ENCODE measurements around the gene MED29. TPM values are rescaled to one million over a fixed set of nuclear protein-coding genes. Genes with fewer than 3 reads are reported as not detected.

The MED29 gene
- total and polyA plus RNA-seq, 2 of the 13 experiments (the other 11 are each of a cell fraction or from before 2014, with no cell fraction given): 14.0 to 19.7 TPM

DNA sequence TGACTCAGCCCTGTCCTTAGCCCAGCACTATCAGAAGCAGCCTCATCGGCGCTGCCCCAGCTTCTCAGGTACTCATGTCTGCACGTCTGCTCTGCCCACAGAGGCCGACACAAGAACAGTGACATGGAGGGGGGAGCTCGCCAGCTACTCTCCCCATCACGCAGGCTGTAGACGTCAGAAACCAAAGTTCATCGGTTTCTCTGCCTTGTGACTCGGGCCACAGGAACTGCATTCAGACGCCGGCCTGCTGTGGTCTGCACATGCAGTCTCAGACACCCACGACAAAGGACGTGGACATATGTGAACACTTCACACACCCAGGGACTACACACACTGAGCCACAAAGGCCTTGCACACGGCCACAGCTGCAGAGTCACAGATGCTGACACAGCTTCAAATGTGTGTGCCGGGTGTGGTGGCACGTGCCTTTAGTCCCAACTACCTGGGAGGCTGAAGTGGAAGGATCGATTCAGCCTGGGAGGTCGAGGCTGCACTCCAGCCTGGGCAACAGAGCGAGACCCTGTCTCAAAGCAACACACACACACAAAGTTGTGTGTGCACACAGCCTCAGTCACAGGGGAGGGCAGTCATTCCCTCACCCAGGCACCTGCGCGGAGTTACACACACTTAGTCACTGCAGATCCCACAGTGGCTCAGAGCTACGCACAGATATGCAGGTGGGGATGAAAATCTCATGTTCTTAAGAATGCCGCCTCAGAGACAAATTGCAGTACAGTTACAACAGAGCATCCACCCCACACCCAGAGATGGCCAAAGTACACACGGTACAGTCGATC, 10.6 kb downstream of the MED29 start (continued):
- TF ChIP-seq, protein P1, sequence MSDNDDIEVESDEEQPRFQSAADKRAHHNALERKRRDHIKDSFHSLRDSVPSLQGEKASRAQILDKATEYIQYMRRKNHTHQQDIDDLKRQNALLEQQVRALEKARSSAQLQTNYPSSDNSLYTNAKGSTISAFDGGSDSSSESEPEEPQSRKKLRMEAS (IDR thresholded peaks at IDR 0.05): peak; percentile 94
- TF ChIP-seq SUZ12 (IDR thresholded peaks at IDR 0.05; ENCODE audit: low read depth, low read length) (no peak), ZBTB42 (CRISPR knock-in tag; IDR thresholded peaks at IDR 0.05) (peak; percentile 90), ZNF616 (CRISPR knock-in tag; IDR thresholded peaks at IDR 0.05; ENCODE audit: low read depth) (peak; percentile 67; the same call in 1 of the 2 replicates), ZNF589 (CRISPR knock-in tag; conservative IDR thresholded peaks at IDR 0.05) (peak; percentile 81; the same call in 1 of the 2 replicates), ADNP (CRISPR knock-in tag; IDR thresholded peaks at IDR 0.05) (0 out of 2 replicates have a peak, but pooled peaks have one; percentile 27), NR1H2 (CRISPR knock-in tag; IDR thresholded peaks at IDR 0.05; ENCODE audit: borderline replicate concordance, low read depth) (no peak), POLR2G (IDR thresholded peaks at IDR 0.05; ENCODE audit: low read depth, low read length) (peak; percentile 91), ZNF607 (CRISPR knock-in tag; IDR thresholded peaks at IDR 0.05; ENCODE audit: borderline replicate concordance) (peak; percentile 82), ZNF350 (CRISPR knock-in tag; IDR thresholded peaks at IDR 0.05; ENCODE audit: borderline replicate concordance, low read depth) (peak; percentile 84), ZNF234 (CRISPR knock-in tag; conservative IDR thresholded peaks at IDR 0.05) (no peak), SIX4 (CRISPR knock-in tag; IDR thresholded peaks at IDR 0.05) (peak; percentile 25; the same call in 1 of the 2 replicates), TMF1 (CRISPR knock-in tag; IDR thresholded peaks at IDR 0.05; ENCODE audit: low read depth) (peak; percentile 89)
- TF ChIP-seq, protein P2, sequence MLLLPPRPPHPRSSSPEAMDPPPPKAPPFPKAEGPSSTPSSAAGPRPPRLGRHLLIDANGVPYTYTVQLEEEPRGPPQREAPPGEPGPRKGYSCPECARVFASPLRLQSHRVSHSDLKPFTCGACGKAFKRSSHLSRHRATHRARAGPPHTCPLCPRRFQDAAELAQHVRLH (CRISPR knock-in tag; IDR thresholded peaks at IDR 0.05; ENCODE audit: borderline replicate concordance, low read depth): peak; percentile 46; the same call in 1 of the 2 replicates
- TF ChIP-seq, protein P3, sequence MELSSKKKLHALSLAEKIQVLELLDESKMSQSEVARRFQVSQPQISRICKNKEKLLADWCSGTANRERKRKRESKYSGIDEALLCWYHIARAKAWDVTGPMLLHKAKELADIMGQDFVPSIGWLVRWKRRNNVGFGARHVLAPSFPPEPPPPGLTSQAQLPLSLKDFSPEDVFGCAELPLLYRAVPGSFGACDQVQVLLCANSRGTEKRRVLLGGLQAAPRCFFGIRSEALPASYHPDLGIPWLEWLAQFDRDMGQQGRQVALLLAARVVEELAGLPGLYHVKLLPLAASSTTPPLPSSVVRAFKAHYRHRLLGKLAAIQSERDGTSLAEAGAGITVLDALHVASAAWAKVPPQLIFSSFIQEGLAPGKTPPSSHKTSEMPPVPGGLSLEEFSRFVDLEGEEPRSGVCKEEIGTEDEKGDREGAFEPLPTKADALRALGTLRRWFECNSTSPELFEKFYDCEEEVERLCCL (CRISPR knock-in tag; IDR thresholded peaks at IDR 0.05; ENCODE audit: borderline replicate concordance): no peak
- TF ChIP-seq, protein P4, sequence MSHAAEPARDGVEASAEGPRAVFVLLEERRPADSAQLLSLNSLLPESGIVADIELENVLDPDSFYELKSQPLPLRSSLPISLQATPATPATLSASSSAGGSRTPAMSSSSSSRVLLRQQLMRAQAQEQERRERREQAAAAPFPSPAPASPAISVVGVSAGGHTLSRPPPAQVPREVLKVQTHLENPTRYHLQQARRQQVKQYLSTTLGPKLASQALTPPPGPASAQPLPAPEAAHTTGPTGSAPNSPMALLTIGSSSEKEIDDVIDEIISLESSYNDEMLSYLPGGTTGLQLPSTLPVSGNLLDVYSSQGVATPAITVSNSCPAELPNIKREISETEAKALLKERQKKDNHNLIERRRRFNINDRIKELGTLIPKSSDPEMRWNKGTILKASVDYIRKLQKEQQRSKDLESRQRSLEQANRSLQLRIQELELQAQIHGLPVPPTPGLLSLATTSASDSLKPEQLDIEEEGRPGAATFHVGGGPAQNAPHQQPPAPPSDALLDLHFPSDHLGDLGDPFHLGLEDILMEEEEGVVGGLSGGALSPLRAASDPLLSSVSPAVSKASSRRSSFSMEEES (CRISPR knock-in tag; IDR thresholded peaks at IDR 0.05): peak; percentile 99
- TF ChIP-seq, protein P5, sequence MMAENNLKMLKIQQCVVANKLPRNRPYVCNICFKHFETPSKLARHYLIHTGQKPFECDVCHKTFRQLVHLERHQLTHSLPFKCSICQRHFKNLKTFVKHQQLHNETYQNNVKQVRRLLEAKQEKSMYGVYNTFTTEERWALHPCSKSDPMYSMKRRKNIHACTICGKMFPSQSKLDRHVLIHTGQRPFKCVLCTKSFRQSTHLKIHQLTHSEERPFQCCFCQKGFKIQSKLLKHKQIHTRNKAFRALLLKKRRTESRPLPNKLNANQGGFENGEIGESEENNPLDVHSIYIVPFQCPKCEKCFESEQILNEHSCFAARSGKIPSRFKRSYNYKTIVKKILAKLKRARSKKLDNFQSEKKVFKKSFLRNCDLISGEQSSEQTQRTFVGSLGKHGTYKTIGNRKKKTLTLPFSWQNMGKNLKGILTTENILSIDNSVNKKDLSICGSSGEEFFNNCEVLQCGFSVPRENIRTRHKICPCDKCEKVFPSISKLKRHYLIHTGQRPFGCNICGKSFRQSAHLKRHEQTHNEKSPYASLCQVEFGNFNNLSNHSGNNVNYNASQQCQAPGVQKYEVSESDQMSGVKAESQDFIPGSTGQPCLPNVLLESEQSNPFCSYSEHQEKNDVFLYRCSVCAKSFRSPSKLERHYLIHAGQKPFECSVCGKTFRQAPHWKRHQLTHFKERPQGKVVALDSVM (CRISPR knock-in tag; IDR thresholded peaks at IDR 0.05): peak; percentile 96
- TF ChIP-seq, protein P6, sequence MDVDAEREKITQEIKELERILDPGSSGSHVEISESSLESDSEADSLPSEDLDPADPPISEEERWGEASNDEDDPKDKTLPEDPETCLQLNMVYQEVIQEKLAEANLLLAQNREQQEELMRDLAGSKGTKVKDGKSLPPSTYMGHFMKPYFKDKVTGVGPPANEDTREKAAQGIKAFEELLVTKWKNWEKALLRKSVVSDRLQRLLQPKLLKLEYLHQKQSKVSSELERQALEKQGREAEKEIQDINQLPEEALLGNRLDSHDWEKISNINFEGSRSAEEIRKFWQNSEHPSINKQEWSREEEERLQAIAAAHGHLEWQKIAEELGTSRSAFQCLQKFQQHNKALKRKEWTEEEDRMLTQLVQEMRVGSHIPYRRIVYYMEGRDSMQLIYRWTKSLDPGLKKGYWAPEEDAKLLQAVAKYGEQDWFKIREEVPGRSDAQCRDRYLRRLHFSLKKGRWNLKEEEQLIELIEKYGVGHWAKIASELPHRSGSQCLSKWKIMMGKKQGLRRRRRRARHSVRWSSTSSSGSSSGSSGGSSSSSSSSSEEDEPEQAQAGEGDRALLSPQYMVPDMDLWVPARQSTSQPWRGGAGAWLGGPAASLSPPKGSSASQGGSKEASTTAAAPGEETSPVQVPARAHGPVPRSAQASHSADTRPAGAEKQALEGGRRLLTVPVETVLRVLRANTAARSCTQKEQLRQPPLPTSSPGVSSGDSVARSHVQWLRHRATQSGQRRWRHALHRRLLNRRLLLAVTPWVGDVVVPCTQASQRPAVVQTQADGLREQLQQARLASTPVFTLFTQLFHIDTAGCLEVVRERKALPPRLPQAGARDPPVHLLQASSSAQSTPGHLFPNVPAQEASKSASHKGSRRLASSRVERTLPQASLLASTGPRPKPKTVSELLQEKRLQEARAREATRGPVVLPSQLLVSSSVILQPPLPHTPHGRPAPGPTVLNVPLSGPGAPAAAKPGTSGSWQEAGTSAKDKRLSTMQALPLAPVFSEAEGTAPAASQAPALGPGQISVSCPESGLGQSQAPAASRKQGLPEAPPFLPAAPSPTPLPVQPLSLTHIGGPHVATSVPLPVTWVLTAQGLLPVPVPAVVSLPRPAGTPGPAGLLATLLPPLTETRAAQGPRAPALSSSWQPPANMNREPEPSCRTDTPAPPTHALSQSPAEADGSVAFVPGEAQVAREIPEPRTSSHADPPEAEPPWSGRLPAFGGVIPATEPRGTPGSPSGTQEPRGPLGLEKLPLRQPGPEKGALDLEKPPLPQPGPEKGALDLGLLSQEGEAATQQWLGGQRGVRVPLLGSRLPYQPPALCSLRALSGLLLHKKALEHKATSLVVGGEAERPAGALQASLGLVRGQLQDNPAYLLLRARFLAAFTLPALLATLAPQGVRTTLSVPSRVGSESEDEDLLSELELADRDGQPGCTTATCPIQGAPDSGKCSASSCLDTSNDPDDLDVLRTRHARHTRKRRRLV (CRISPR knock-in tag; IDR thresholded peaks at IDR 0.05): peak; percentile 79; the same call in 1 of the 2 replicates

Data from HepG2 (cell line).